Kidney epithelial cell (primary cell): ENCODE measurements around the gene SPHK2. TPM values are rescaled to one million over a fixed set of nuclear protein-coding genes. Genes with fewer than 3 reads are reported as not detected.

Source experiments
- DNase-seq: peaks from one replicate; pipeline ENCODE4 v3.0.0-alpha.2; 2010; ENCODE audit warnings: low read depth
- H3K27me3 ChIP-seq: 2 replicates; pipeline ENCODE4 v1.6.0; 2011; ENCODE audit warnings: low read length; ENCODE audit not compliant: control insufficient read depth, insufficient read depth
- H3K36me3 ChIP-seq: 2 replicates; pipeline ENCODE4 v1.5.1; 2011; ENCODE audit warnings: low read length; ENCODE audit not compliant: control insufficient read depth, insufficient read depth
- H3K4me3 ChIP-seq: 2 replicates; pipeline ENCODE4 v1.5.1; 2011; ENCODE audit warnings: low read depth, mild to moderate bottlenecking, control low read depth, low read length
- CTCF ChIP-seq: IDR thresholded peaks from 2 replicates; pipeline ENCODE4 v1.5.1; 2011; ENCODE audit warnings: mild to moderate bottlenecking, moderate library complexity, low read length, control low read depth, inconsistent platforms; ENCODE audit not compliant: insufficient read depth, poor library complexity, severe bottlenecking
- total RNA-seq: library from RNA; depleted of rRNA; stranded (reverse); fragments of >200 nt; gene quantifications from 2 replicates; pipeline ENCODE4 v1.2.3, GENCODE V29; 2015

The SPHK2 gene
- total RNA-seq, 1 donor from 2014 or later, result 27.9 TPM

- Histone ChIP-seq H3K27me3 (no peaks in the 10 kb centered on the region), H3K4me3 (no peak overlapping the region), H3K36me3 (no peaks in the 10 kb centered on the region)
- DNase-seq, result no peak
- TF ChIP-seq CTCF, result no peak
Measured at GRCh38 chr19:48627201-48627864, 8.0 kb downstream of the SPHK2 start.

DNA sequence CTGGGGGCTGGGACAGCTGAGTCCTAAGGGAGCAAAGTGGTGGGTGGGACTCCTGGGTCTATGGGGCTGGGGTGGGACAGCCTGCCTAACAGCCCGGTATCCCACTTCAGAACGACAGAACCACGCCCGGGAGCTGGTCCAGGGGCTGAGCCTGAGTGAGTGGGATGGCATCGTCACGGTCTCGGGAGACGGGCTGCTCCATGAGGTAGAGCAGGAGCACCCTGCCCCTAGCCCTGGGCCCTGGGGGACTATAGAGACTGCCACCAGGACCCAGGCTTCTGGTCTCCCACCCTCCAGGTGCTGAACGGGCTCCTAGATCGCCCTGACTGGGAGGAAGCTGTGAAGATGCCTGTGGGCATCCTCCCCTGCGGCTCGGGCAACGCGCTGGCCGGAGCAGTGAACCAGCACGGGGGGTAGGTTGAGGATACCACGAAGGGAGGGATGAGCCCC lies 8.6 kb downstream of the SPHK2 start:
- DNase-seq, result no peak
- Histone ChIP-seq H3K4me3 (no peak overlapping the region), H3K36me3 (no peaks in the 10 kb centered on the region), H3K27me3 (no peaks in the 10 kb centered on the region)
- TF ChIP-seq CTCF, result no peak

- TF ChIP-seq CTCF, result no peak
- DNase-seq, result no peak
- H3K36me3 ChIP-seq, result no peaks in the 10 kb centered on the region
- H3K27me3 ChIP-seq, result no peaks in the 10 kb centered on the region
- no peak overlapping the region for H3K4me3 ChIP-seq
Measured at GRCh38 chr19:48628486-48629296, 9.4 kb downstream of the SPHK2 start.

DNA sequence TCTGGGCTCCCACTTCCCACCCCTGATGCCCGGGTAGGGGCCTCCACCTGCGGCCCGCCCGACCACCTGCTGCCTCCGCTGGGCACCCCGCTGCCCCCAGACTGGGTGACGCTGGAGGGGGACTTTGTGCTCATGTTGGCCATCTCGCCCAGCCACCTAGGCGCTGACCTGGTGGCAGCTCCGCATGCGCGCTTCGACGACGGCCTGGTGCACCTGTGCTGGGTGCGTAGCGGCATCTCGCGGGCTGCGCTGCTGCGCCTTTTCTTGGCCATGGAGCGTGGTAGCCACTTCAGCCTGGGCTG lies 9.9 kb downstream of the SPHK2 start:
- DNase-seq, result no peak
- no peak overlapping the region for H3K4me3 ChIP-seq
- TF ChIP-seq CTCF, result no peak
- H3K36me3 ChIP-seq, result no peaks in the 10 kb centered on the region
- H3K27me3 ChIP-seq, result no peaks in the 10 kb centered on the region

GRCh38 chr19:48629599-48630295 lies 10.4 kb downstream of the SPHK2 start:
- Histone ChIP-seq H3K4me3 (no peak overlapping the region), H3K36me3 (no peaks in the 10 kb centered on the region), H3K27me3 (no peaks in the 10 kb centered on the region)
- DNase-seq, result no peak
- TF ChIP-seq CTCF, result no peak
